ENCODE measurements around the gene TBC1D9B. TPM values are rescaled to one million over a fixed set of nuclear protein-coding genes. Genes with fewer than 3 reads are reported as not detected.

The TBC1D9B gene
- total RNA-seq, 4 donors from 2014 or later, result 50.7 to 78.5 (median 62.4) TPM

GRCh38 chr5:179920175-179920574 is 12.5 kb upstream of the TBC1D9B start:
- DNase-seq, result no peak
- Histone ChIP-seq H3K27ac (no peak overlapping the region), H3K9me3 (no peaks in the 10 kb centered on the region), H3K4me3 (no peak overlapping the region), H3K4me1 (peaks cover 0 to 5% (median 0%) of the 10 kb centered on the region in 3 donors), H3K27me3 (no peaks in the 10 kb centered on the region), H3K36me3 (no peaks in the 10 kb centered on the region)
- intact Hi-C loops (cut with DNase I), result no loop called here
- 83 to 85% methylated on average over 3 to 4 of the region's 4 CpGs for WGBS, 2 donors
- TF ChIP-seq, protein P1, sequence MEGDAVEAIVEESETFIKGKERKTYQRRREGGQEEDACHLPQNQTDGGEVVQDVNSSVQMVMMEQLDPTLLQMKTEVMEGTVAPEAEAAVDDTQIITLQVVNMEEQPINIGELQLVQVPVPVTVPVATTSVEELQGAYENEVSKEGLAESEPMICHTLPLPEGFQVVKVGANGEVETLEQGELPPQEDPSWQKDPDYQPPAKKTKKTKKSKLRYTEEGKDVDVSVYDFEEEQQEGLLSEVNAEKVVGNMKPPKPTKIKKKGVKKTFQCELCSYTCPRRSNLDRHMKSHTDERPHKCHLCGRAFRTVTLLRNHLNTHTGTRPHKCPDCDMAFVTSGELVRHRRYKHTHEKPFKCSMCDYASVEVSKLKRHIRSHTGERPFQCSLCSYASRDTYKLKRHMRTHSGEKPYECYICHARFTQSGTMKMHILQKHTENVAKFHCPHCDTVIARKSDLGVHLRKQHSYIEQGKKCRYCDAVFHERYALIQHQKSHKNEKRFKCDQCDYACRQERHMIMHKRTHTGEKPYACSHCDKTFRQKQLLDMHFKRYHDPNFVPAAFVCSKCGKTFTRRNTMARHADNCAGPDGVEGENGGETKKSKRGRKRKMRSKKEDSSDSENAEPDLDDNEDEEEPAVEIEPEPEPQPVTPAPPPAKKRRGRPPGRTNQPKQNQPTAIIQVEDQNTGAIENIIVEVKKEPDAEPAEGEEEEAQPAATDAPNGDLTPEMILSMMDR (IDR thresholded peaks at IDR 0.05), result no peak
- TF ChIP-seq POLR2A (IDR thresholded peaks at IDR 0.05), result no peak

- Histone ChIP-seq H3K4me1 (peaks cover 0 to 11% (median 0%) of the 10 kb centered on the region in 3 donors), H3K36me3 (no peaks in the 10 kb centered on the region), H3K9me3 (no peaks in the 10 kb centered on the region), H3K27me3 (no peaks in the 10 kb centered on the region), H3K27ac (no peak overlapping the region), H3K4me3 (no peak overlapping the region)
- DNase-seq, result no peak
- WGBS, 2 donors, result 79 to 85% methylated on average over 9 to 12 of the region's 20 CpGs
- TF ChIP-seq, protein P1 (IDR thresholded peaks at IDR 0.05), result no peak
- no peak for TF ChIP-seq POLR2A (IDR thresholded peaks at IDR 0.05)
- intact Hi-C loops (cut with DNase I), result no loop called here
Observed at GRCh38 chr5:179919487-179920060, 11.9 kb upstream of the TBC1D9B start.

GRCh38 chr5:179918742-179919486 is 11.2 kb upstream of the TBC1D9B start:
- intact Hi-C loops (cut with DNase I), result no loop called here
- DNase-seq, result no peak
- TF ChIP-seq POLR2A (IDR thresholded peaks at IDR 0.05), result no peak
- TF ChIP-seq, protein P1 (IDR thresholded peaks at IDR 0.05), result no peak
- no peak overlapping the region for H3K4me3 ChIP-seq
- H3K4me1 ChIP-seq, result peaks cover 0 to 17% (median 0%) of the 10 kb centered on the region in 3 donors
- no peak overlapping the region for H3K27ac ChIP-seq
- H3K36me3 ChIP-seq, result no peaks in the 10 kb centered on the region
- no peaks in the 10 kb centered on the region for H3K9me3 ChIP-seq
- 84% methylated on average over 17 to 18 of the region's 19 CpGs for WGBS, 2 donors
- no peaks in the 10 kb centered on the region for H3K27me3 ChIP-seq

GRCh38 chr5:179916523-179916922 is 8.8 kb upstream of the TBC1D9B start:
- Histone ChIP-seq H3K4me3 (no peak overlapping the region), H3K27ac (no peak overlapping the region), H3K27me3 (no peaks in the 10 kb centered on the region), H3K4me1 (peaks cover 0 to 37% (median 11%) of the 10 kb centered on the region in 3 donors), H3K36me3 (no peaks in the 10 kb centered on the region), H3K9me3 (no peaks in the 10 kb centered on the region)
- 87 to 91% methylated on average over 4 of the region's 6 CpGs for WGBS, 2 donors
- DNase-seq, result no peak
- intact Hi-C loops (cut with DNase I), result no loop called here
- TF ChIP-seq, protein P1 (IDR thresholded peaks at IDR 0.05), result no peak
- no peak for TF ChIP-seq POLR2A (IDR thresholded peaks at IDR 0.05)

DNA sequence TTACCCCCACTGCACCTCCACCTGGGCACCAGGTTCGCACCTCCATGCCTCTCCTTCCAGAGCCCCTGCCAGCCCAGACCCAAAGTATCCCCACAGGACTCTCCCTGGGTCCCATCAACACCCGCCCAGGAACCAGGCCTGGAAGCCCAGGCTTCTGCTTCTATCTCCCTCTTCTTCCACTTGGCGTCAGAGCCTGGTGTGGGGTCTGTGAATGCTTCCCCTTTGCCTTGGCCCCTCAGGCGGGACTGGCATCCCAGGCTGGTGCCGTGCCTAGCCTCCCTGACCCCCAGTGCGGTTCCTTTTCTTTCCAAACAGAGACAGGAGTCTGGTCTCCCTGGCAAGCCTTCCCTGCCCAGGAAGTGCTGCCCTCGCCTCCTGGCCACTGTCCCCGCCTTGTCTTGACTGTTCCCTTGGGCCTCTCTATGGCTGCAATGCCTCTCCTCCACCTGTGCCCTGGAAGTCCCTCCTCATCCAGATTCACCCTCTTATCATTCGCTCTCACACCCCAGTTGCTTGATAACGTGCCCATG is 7.8 kb upstream of the TBC1D9B start:
- Histone ChIP-seq H3K9me3 (no peaks in the 10 kb centered on the region), H3K4me1 (peaks cover 0 to 37% (median 11%) of the 10 kb centered on the region in 3 donors), H3K27ac (no peak overlapping the region), H3K27me3 (no peaks in the 10 kb centered on the region), H3K36me3 (no peaks in the 10 kb centered on the region), H3K4me3 (no peak overlapping the region)
- 85 to 87% methylated on average over 7 to 10 of the region's 10 CpGs for WGBS, 2 donors
- intact Hi-C loops (cut with DNase I), result no loop called here
- no peak for DNase-seq
- TF ChIP-seq, protein P1 (IDR thresholded peaks at IDR 0.05), result no peak
- TF ChIP-seq POLR2A (IDR thresholded peaks at IDR 0.05), result no peak
